Measurements from ENCODE around the gene RENBP.

RENBP gene

GRCh38 chrX:153901753-153902140 is 42.7 kb downstream of the RENBP start:
- Histone ChIP-seq H3K9ac (ENCODE audit: low read length) (no peak overlapping the region), H3K4me3 (ENCODE audit: low read length) (no peak overlapping the region), H3K36me3 (ENCODE audit: control insufficient read depth, insufficient read depth, low read length) (no peaks in the 10 kb centered on the region), H3K4me1 (ENCODE audit: control insufficient read depth, insufficient read depth, low read length) (no peaks in the 10 kb centered on the region), H3K27ac (ENCODE audit: low read depth, low read length) (no peak overlapping the region), H3K27me3 (ENCODE audit: control insufficient read depth, insufficient read depth, low read length) (peaks cover 12% of the 10 kb centered on the region)

- H3K36me3 ChIP-seq (ENCODE audit: control insufficient read depth, insufficient read depth, low read length) = no peaks in the 10 kb centered on the region
- no peaks in the 10 kb centered on the region for H3K4me1 ChIP-seq (ENCODE audit: control insufficient read depth, insufficient read depth, low read length)
- no peak overlapping the region for H3K4me3 ChIP-seq (ENCODE audit: low read length)
- peaks cover 11% of the 10 kb centered on the region for H3K27me3 ChIP-seq (ENCODE audit: control insufficient read depth, insufficient read depth, low read length)
- H3K27ac ChIP-seq (ENCODE audit: low read depth, low read length) = peak overlapping the region; percentile 13
- no peak overlapping the region for H3K9ac ChIP-seq (ENCODE audit: low read length)
These were observed 43.4 kb downstream of the RENBP start for GRCh38 chrX:153900831-153901752.

GRCh38 chrX:153897899-153898298 is 46.5 kb downstream of the RENBP start:
- H3K36me3 ChIP-seq (ENCODE audit: control insufficient read depth, insufficient read depth, low read length) = no peaks in the 10 kb centered on the region
- no peak overlapping the region for H3K4me3 ChIP-seq (ENCODE audit: low read length)
- no peak overlapping the region for H3K9ac ChIP-seq (ENCODE audit: low read length)
- H3K27me3 ChIP-seq (ENCODE audit: control insufficient read depth, insufficient read depth, low read length) = peaks cover 3% of the 10 kb centered on the region
- H3K27ac ChIP-seq (ENCODE audit: low read depth, low read length) = no peak overlapping the region
- no peaks in the 10 kb centered on the region for H3K4me1 ChIP-seq (ENCODE audit: control insufficient read depth, insufficient read depth, low read length)

- no peaks in the 10 kb centered on the region for H3K36me3 ChIP-seq (ENCODE audit: control insufficient read depth, insufficient read depth, low read length)
- no peaks in the 10 kb centered on the region for H3K4me1 ChIP-seq (ENCODE audit: control insufficient read depth, insufficient read depth, low read length)
- no peak overlapping the region for H3K4me3 ChIP-seq (ENCODE audit: low read length)
- H3K9ac ChIP-seq (ENCODE audit: low read length) = no peak overlapping the region
- H3K27me3 ChIP-seq (ENCODE audit: control insufficient read depth, insufficient read depth, low read length) = peaks cover 17% of the 10 kb centered on the region
- no peak overlapping the region for H3K27ac ChIP-seq (ENCODE audit: low read depth, low read length)
These were observed 55.3 kb downstream of the RENBP start for GRCh38 chrX:153889123-153889522.

GRCh38 chrX:153888344-153888743 is 56.1 kb downstream of the RENBP start:
- Histone ChIP-seq H3K27me3 (ENCODE audit: control insufficient read depth, insufficient read depth, low read length) (peaks cover 24% of the 10 kb centered on the region), H3K9ac (ENCODE audit: low read length) (no peak overlapping the region), H3K27ac (ENCODE audit: low read depth, low read length) (no peak overlapping the region)

GRCh38 chrX:153887385-153887784 is 57.1 kb downstream of the RENBP start:
- Histone ChIP-seq H3K36me3 (ENCODE audit: control insufficient read depth, insufficient read depth, low read length) (no peaks in the 10 kb centered on the region), H3K27ac (ENCODE audit: low read depth, low read length) (no peak overlapping the region), H3K9ac (ENCODE audit: low read length) (no peak overlapping the region), H3K27me3 (ENCODE audit: control insufficient read depth, insufficient read depth, low read length) (peaks cover 29% of the 10 kb centered on the region), H3K4me1 (ENCODE audit: control insufficient read depth, insufficient read depth, low read length) (no peaks in the 10 kb centered on the region), H3K4me3 (ENCODE audit: low read length) (no peak overlapping the region)

More at GRCh38 chrX:153888344-153888743, 56.1 kb downstream of the RENBP start:
- H3K36me3 ChIP-seq (ENCODE audit: control insufficient read depth, insufficient read depth, low read length) = no peaks in the 10 kb centered on the region
- no peaks in the 10 kb centered on the region for H3K4me1 ChIP-seq (ENCODE audit: control insufficient read depth, insufficient read depth, low read length)
- no peak overlapping the region for H3K4me3 ChIP-seq (ENCODE audit: low read length)

- no peak overlapping the region for H3K9ac ChIP-seq (ENCODE audit: low read length)
- peaks cover 29% of the 10 kb centered on the region for H3K27me3 ChIP-seq (ENCODE audit: control insufficient read depth, insufficient read depth, low read length)
- no peak overlapping the region for H3K27ac ChIP-seq (ENCODE audit: low read depth, low read length)
- no peaks in the 10 kb centered on the region for H3K36me3 ChIP-seq (ENCODE audit: control insufficient read depth, insufficient read depth, low read length)
- H3K4me1 ChIP-seq (ENCODE audit: control insufficient read depth, insufficient read depth, low read length) = no peaks in the 10 kb centered on the region
- no peak overlapping the region for H3K4me3 ChIP-seq (ENCODE audit: low read length)
These were observed 57.5 kb downstream of the RENBP start for GRCh38 chrX:153886915-153887314.

- peaks cover 29% of the 10 kb centered on the region for H3K27me3 ChIP-seq (ENCODE audit: control insufficient read depth, insufficient read depth, low read length)
- no peak within 1 kb of the TSS for H3K27ac ChIP-seq (ENCODE audit: low read depth, low read length)
- H3K4me3 ChIP-seq (ENCODE audit: low read length) = peak within 1 kb of the TSS; percentile 27
These were observed 58.2 kb downstream of the RENBP start, which contains the start of gene L1CAM for GRCh38 chrX:153885968-153886903. Gene L1CAM (minus strand): TSS chrX:153886173. CDS start chrX:153875836, 10,337 bp downstream.

More at GRCh38 chrX:153885968-153886903, 58.2 kb downstream of the RENBP start, which contains the start of gene L1CAM:
- Histone ChIP-seq H3K4me1 (ENCODE audit: control insufficient read depth, insufficient read depth, low read length) (no peaks in the 10 kb centered on the region), H3K36me3 (ENCODE audit: control insufficient read depth, insufficient read depth, low read length) (no peaks in the 10 kb centered on the region), H3K9ac (ENCODE audit: low read length) (no peak within 1 kb of the TSS)

All from rectal smooth muscle tissue (tissue), 1 donor.